GM23338 (cell line): Measurements from ENCODE around the gene PPWD1. TPM values are rescaled to one million over a fixed set of nuclear protein-coding genes. Genes with fewer than 3 reads are reported as not detected.
A peak's percentile ranks its signal among the peaks of the same experiment; 100 is the strongest.
"Not testable (repeated sequence)": the region's sequence is repeated elsewhere in the genome, so short reads cannot be mapped to it uniquely, and the experiment has no call there.

Experiments used
- ATAC-seq: fragments of 200-7000 bp; cut with Tn5 transposase; 3 replicates; pipeline ENCODE4 v1.9.1; 2020
- DNase-seq: peaks from one replicate; pipeline ENCODE4 v3.0.0-alpha.2; 2015; ENCODE audit warnings: low spot score
- H2AFZ ChIP-seq: fragments of 200-600 bp; sonication (generic); 2 replicates; pipeline ENCODE4 v1.8.0; 2016; ENCODE audit warnings: antibody characterized with exemption, mild to moderate bottlenecking, moderate library complexity
- H3F3A ChIP-seq: fragments of 200-600 bp; sonication (generic); replicated peaks from 2 replicates; pipeline ENCODE4 v1.8.0; 2017; ENCODE audit warnings: antibody characterized with exemption, mixed run types, low read depth
- H3K27ac ChIP-seq: fragments of 200-600 bp; sonication (generic); 2 replicates; pipeline ENCODE4 v1.6.1; 2016; ENCODE audit warnings: low read depth
- H3K27me3 ChIP-seq: fragments of 200-600 bp; sonication (generic); 2 replicates; pipeline ENCODE4 v1.8.0; 2016; ENCODE audit warnings: mild to moderate bottlenecking, mixed run types, moderate library complexity; ENCODE audit not compliant: insufficient read depth
- H3K36me3 ChIP-seq: fragments of 200-600 bp; sonication (generic); 2 replicates; pipeline ENCODE4 v1.8.0; 2016; ENCODE audit warnings: mild to moderate bottlenecking; ENCODE audit not compliant: insufficient read depth
- H3K4me1 ChIP-seq: fragments of 200-600 bp; sonication (generic); 2 replicates; pipeline ENCODE4 v1.8.0; 2016; ENCODE audit warnings: mild to moderate bottlenecking, moderate library complexity; ENCODE audit not compliant: insufficient read depth
- H3K4me2 ChIP-seq: fragments of 200-600 bp; sonication (generic); 2 replicates; pipeline ENCODE4 v1.7.1; 2017; ENCODE audit warnings: mixed run types
- H3K4me3 ChIP-seq: fragments of 200-600 bp; sonication (generic); 2 replicates; pipeline ENCODE4 v1.6.1; 2016; ENCODE audit warnings: mixed run types
- H3K79me2 ChIP-seq: fragments of 200-600 bp; sonication (generic); replicated peaks from 2 replicates; pipeline ENCODE4 v1.8.0; 2017; ENCODE audit warnings: mild to moderate bottlenecking; ENCODE audit not compliant: insufficient read depth
- H3K9me2 ChIP-seq: fragments of 200-600 bp; sonication (generic); 2 replicates; pipeline ENCODE4 v1.8.0; 2017; ENCODE audit not compliant: insufficient read depth
- H4K20me1 ChIP-seq: fragments of 200-600 bp; sonication (generic); replicated peaks from 2 replicates; pipeline ENCODE4 v1.8.0; 2017; ENCODE audit warnings: mild to moderate bottlenecking; ENCODE audit not compliant: insufficient read depth
- H3K27ac Mint-ChIP-seq: 2 replicates; pipeline ENCODE4 v1.8.0; 2020; ENCODE audit warnings: inconsistent platforms, mild to moderate bottlenecking, moderate library complexity, mixed read lengths
- H3K27me3 Mint-ChIP-seq: 3 replicates; pipeline ENCODE4 v1.8.0; 2022; ENCODE audit warnings: low read depth, mild to moderate bottlenecking, moderate library complexity, mixed read lengths, inconsistent platforms; ENCODE audit not compliant: insufficient read depth, poor library complexity
- H3K36me3 Mint-ChIP-seq: 3 replicates; pipeline ENCODE4 v1.8.0; 2021; ENCODE audit warnings: low read depth, mild to moderate bottlenecking, inconsistent platforms, moderate library complexity, mixed read lengths
- H3K4me1 Mint-ChIP-seq: 3 replicates; pipeline ENCODE4 v1.8.0; 2020; ENCODE audit warnings: mild to moderate bottlenecking, inconsistent platforms, mixed read lengths
- H3K4me3 Mint-ChIP-seq: 3 replicates; pipeline ENCODE4 v1.8.0; 2021; ENCODE audit warnings: moderate library complexity, mild to moderate bottlenecking, inconsistent platforms, mixed read lengths
- H3K9me3 Mint-ChIP-seq: 3 replicates; pipeline ENCODE4 v1.8.0; 2020; ENCODE audit warnings: moderate library complexity, mild to moderate bottlenecking, inconsistent platforms, mixed read lengths
- CREB1 ChIP-seq: fragments of 250-450 bp; sonication (Bioruptor Pico); IDR thresholded peaks from 2 replicates; pipeline ENCODE4 v1.5.0; 2020; ENCODE audit warnings: low read depth, mild to moderate bottlenecking, moderate library complexity
- CTCF ChIP-seq, 2 experiments: fragments of 200-600 bp in 1 of 2; sonication (generic) in 1 of 2; conservative IDR thresholded peaks; 2 replicates each; pipeline versions ENCODE4 v1.5.1 to v1.6.1; 2016 to 2017; ENCODE audit warnings: antibody characterized with exemption in 2 of 2, low read depth in 2 of 2, mild to moderate bottlenecking in 2 of 2, moderate library complexity in 1 of 2
- ETS1 ChIP-seq: IDR thresholded peaks from 2 replicates; pipeline ENCODE4 v1.6.1; 2016; ENCODE audit warnings: antibody characterized with exemption
- EZH2 ChIP-seq: fragments of 200-600 bp; sonication (generic); IDR thresholded peaks from one replicate; pipeline ENCODE4 v1.8.0; 2017; ENCODE audit warnings: antibody characterized with exemption, mild to moderate bottlenecking, low read depth; ENCODE audit not compliant: unreplicated experiment
- EZH2phosphoT487 ChIP-seq: fragments of 200-600 bp; sonication (generic); IDR thresholded peaks from one replicate; pipeline ENCODE4 v1.8.1; 2018; ENCODE audit warnings: antibody characterized with exemption; ENCODE audit not compliant: unreplicated experiment
- NANOG ChIP-seq: IDR thresholded peaks from 2 replicates; pipeline ENCODE4 v1.6.1; 2016; ENCODE audit warnings: antibody characterized with exemption, borderline replicate concordance
- POLR2AphosphoS5 ChIP-seq: IDR thresholded peaks from 2 replicates; pipeline ENCODE4 v1.6.1; 2016; ENCODE audit warnings: antibody characterized with exemption, low read depth
- REST ChIP-seq: IDR thresholded peaks from one replicate; pipeline ENCODE4 v1.6.1; 2018; ENCODE audit warnings: antibody characterized with exemption; ENCODE audit not compliant: unreplicated experiment
- STAT1 ChIP-seq: IDR thresholded peaks from one replicate; pipeline ENCODE4 v1.6.1; 2016; ENCODE audit warnings: antibody characterized with exemption; ENCODE audit not compliant: unreplicated experiment
- ZNF114 ChIP-seq: fragments of 250-450 bp; sonication (Bioruptor Pico); IDR thresholded peaks from 2 replicates; pipeline ENCODE4 v1.5.0; 2020; ENCODE audit warnings: mild to moderate bottlenecking, moderate library complexity
- ZNF331 ChIP-seq: fragments of 250-450 bp; sonication (Bioruptor Pico); IDR thresholded peaks from 2 replicates; pipeline ENCODE4 v1.5.0; 2020; ENCODE audit warnings: low read depth, mild to moderate bottlenecking, moderate library complexity
- polyA plus RNA-seq: library from polyadenylated mRNA; unstranded; fragments of >200 nt; fragmentation: Nextera tagmentation; extraction: Ambion mirVana; gene quantifications from 2 replicates; pipeline ENCODE4 v1.2.1, GENCODE V29; 2016
- total RNA-seq: library from RNA; depleted of rRNA; stranded (reverse); fragments of >200 nt; shearing (Covaris generic); gene quantifications from 2 replicates; pipeline ENCODE4 v1.2.3, GENCODE V29; 2014

Gene PPWD1
- total and polyA plus RNA-seq, 2 experiments from 2014 or later = 34.8 to 57.1 TPM

- TF ChIP-seq CTCF (conservative IDR thresholded peaks at IDR 0.05; ENCODE audit: low read depth in 2 of 2) (no peak), CREB1 (CRISPR knock-in tag) (no peak), STAT1 (no peak), ZNF331 (no peak)
Observed at GRCh38 chr5:65620021-65620420, 56.9 kb downstream of the PPWD1 start (continued).

- H4K20me1 ChIP-seq, H3K27ac Mint-ChIP-seq, DNase-seq, H3K27me3 ChIP-seq, H3K27me3 Mint-ChIP-seq, H3K36me3 ChIP-seq, H3K27ac ChIP-seq, H3K9me2 ChIP-seq, H3K4me1 Mint-ChIP-seq, H2AFZ ChIP-seq, H3K36me3 Mint-ChIP-seq, ATAC-seq, H3K4me1 ChIP-seq, H3K4me3 Mint-ChIP-seq, H3F3A ChIP-seq, H3K4me2 ChIP-seq, H3K4me3 ChIP-seq, H3K9me3 Mint-ChIP-seq: not testable (repeated sequence)
- peaks cover 74% of the 10 kb centered on the region for H3K79me2 ChIP-seq
Observed at GRCh38 chr5:65621961-65622360, 58.9 kb downstream of the PPWD1 start.

GRCh38 chr5:65623482-65623881 lies 60.4 kb downstream of the PPWD1 start:
- peak overlapping the region; percentile 76 for H3K4me3 ChIP-seq
- peaks cover 83% of the 10 kb centered on the region for H3K79me2 ChIP-seq
- ATAC-seq = no peak
- peaks cover 5% of the 10 kb centered on the region for H3K4me1 Mint-ChIP-seq
- H3K27me3 ChIP-seq = no peaks in the 10 kb centered on the region
- H3K27me3 Mint-ChIP-seq = peaks cover 4% of the 10 kb centered on the region
- H4K20me1 ChIP-seq = 0 out of 2 replicates have a peak, but pooled peaks cover 4% of the 10 kb centered on the region
- no peaks in the 10 kb centered on the region for H3K9me3 Mint-ChIP-seq
- no peaks in the 10 kb centered on the region for H3K36me3 ChIP-seq
- H3K4me2 ChIP-seq = peak overlapping the region; percentile 88
- peaks cover 6% of the 10 kb centered on the region; the same call in 1 of the 2 replicates for H3K4me1 ChIP-seq
- peaks cover 3% of the 10 kb centered on the region; the same call in 1 of the 3 replicates for H3K36me3 Mint-ChIP-seq
- no peak overlapping the region; the same call in 1 of the 2 replicates for H3K27ac Mint-ChIP-seq
- no peaks in the 10 kb centered on the region for H3F3A ChIP-seq
- peak overlapping the region; percentile 98 for H3K4me3 Mint-ChIP-seq
- H2AFZ ChIP-seq = no peak overlapping the region; the same call in 1 of the 2 replicates
- DNase-seq = no peak
- no peaks in the 10 kb centered on the region for H3K9me2 ChIP-seq
- H3K27ac ChIP-seq = peak overlapping the region; percentile 12; the same call in 1 of the 2 replicates
- no peak for TF ChIP-seq ETS1
- TF ChIP-seq CREB1 (CRISPR knock-in tag) = no peak
- no peak for TF ChIP-seq ZNF114 (CRISPR knock-in tag)
- no peak for TF ChIP-seq EZH2phosphoT487
- TF ChIP-seq CTCF (conservative IDR thresholded peaks at IDR 0.05; ENCODE audit: low read depth in 2 of 2) = no peak
- no peak for TF ChIP-seq NANOG
- no peak for TF ChIP-seq ZNF331
- no peak for TF ChIP-seq REST
- no peak for TF ChIP-seq STAT1
- TF ChIP-seq POLR2AphosphoS5 = no peak
- no peak for TF ChIP-seq EZH2
